Keratinocyte (primary cell): Measurements from ENCODE around the gene ARSI.

ENCODE experiments used
- EZH2 ChIP-seq: IDR thresholded peaks from one replicate; pipeline ENCODE4 v1.6.1; 2012; ENCODE audit warnings: inconsistent platforms, mild to moderate bottlenecking, low read length, moderate library complexity
- TF ChIP-seq, protein P1 (sequence below), 3 experiments: IDR thresholded peaks in 1 of 3; conservative IDR thresholded peaks in 1 of 3; optimal IDR thresholded peaks in 1 of 3; 2 replicates in 2 of 3; 3 replicates in 1 of 3; pipeline versions ENCODE3 to v1.5.1; 2011; ENCODE audit warnings: low read length in 3 of 3, mild to moderate bottlenecking in 3 of 3, moderate library complexity in 2 of 3, control low read depth in 1 of 3, inconsistent platforms in 1 of 3; ENCODE audit not compliant: insufficient read depth in 2 of 3; ENCODE audit errors: extremely low read depth in 1 of 3

DNA sequence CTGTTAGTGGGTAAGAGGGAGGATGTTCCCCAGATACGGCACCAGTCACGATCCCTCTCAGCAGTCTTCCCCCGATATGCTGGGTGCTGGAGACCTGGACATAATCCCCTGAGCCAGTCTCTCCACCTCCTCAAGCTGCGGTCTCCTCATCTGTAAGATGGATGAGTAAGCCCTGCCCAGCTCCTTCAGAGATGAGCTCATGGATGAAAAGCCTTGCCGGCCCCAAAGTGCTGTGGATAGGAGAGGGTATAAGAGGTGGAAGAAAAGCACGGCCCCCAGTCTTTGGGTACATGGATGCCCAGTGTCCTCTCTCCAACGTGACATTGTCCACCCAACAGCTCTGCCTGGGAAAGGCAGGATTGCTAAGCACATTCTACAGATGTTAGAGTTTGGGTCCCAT, 17.6 kb downstream of the ARSI start:
- TF ChIP-seq, protein P1, sequence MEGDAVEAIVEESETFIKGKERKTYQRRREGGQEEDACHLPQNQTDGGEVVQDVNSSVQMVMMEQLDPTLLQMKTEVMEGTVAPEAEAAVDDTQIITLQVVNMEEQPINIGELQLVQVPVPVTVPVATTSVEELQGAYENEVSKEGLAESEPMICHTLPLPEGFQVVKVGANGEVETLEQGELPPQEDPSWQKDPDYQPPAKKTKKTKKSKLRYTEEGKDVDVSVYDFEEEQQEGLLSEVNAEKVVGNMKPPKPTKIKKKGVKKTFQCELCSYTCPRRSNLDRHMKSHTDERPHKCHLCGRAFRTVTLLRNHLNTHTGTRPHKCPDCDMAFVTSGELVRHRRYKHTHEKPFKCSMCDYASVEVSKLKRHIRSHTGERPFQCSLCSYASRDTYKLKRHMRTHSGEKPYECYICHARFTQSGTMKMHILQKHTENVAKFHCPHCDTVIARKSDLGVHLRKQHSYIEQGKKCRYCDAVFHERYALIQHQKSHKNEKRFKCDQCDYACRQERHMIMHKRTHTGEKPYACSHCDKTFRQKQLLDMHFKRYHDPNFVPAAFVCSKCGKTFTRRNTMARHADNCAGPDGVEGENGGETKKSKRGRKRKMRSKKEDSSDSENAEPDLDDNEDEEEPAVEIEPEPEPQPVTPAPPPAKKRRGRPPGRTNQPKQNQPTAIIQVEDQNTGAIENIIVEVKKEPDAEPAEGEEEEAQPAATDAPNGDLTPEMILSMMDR (optimal IDR thresholded peaks at IDR 0.05 in 1 of 3, IDR thresholded peaks at IDR 0.05 in 1 of 3, conservative IDR thresholded peaks at IDR 0.05 in 1 of 3; ENCODE audit: extremely low read depth in 1 of 3, insufficient read depth in 2 of 3, low read length in 3 of 3): no peak
- TF ChIP-seq EZH2: no peak
